A673 (cell line): ENCODE results near the gene LRCOL1.

ENCODE experiments used
- EZH2 ChIP-seq: fragments of 200-600 bp; sonication (generic); IDR thresholded peaks from 2 replicates; pipeline ENCODE4 v1.6.1; 2017; ENCODE audit warnings: borderline replicate concordance, low read depth, mild to moderate bottlenecking, mixed read lengths, antibody characterized with exemption, low read length; ENCODE audit not compliant: poor library complexity, severe bottlenecking
- TF ChIP-seq, protein P1 (sequence below): fragments of 300-800, 200-600 bp; sonication (generic); conservative IDR thresholded peaks from 2 replicates; pipeline ENCODE4 v1.5.1; 2017; ENCODE audit warnings: low read depth, mild to moderate bottlenecking, antibody characterized with exemption, low read length, moderate library complexity, mixed read lengths

DNA sequence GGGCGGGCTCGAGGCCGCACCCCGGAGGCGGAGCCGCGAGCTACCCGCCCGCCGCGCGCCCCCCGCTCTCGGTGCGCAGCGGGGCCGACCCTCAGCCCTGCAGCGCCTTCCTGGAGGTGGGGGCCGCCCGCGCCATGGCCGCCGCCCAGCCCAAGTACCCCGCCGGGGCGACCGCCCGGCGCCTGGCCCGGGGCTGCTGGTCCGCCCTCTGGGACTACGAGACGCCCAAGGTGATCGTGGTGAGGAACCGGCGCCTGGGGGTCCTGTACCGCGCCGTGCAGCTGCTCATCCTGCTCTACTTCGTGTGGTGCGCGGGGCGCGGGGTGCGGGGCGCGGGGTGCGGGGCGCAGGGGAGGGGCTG is 8.3 kb upstream of the LRCOL1 start, which contains the start of gene P2RX2:
- TF ChIP-seq, protein P1, sequence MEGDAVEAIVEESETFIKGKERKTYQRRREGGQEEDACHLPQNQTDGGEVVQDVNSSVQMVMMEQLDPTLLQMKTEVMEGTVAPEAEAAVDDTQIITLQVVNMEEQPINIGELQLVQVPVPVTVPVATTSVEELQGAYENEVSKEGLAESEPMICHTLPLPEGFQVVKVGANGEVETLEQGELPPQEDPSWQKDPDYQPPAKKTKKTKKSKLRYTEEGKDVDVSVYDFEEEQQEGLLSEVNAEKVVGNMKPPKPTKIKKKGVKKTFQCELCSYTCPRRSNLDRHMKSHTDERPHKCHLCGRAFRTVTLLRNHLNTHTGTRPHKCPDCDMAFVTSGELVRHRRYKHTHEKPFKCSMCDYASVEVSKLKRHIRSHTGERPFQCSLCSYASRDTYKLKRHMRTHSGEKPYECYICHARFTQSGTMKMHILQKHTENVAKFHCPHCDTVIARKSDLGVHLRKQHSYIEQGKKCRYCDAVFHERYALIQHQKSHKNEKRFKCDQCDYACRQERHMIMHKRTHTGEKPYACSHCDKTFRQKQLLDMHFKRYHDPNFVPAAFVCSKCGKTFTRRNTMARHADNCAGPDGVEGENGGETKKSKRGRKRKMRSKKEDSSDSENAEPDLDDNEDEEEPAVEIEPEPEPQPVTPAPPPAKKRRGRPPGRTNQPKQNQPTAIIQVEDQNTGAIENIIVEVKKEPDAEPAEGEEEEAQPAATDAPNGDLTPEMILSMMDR: no peak
- TF ChIP-seq EZH2: no peak
